AG04450 (cell line): ENCODE data around the gene HUS1. TPM values are rescaled to one million over a fixed set of nuclear protein-coding genes. Genes with fewer than 3 reads are reported as not detected.

Source experiments
- CTCF ChIA-PET: fragments of 300-600, 350-600 bp; formaldehyde crosslinking; extraction: SDS; loops from one replicate; lab custom pipeline; 2022; ENCODE audit warnings: antibody characterized with exemption, inconsistent platforms; lab: Charles Lee
- POLR2A ChIA-PET: fragments of 350-600 bp; formaldehyde crosslinking; extraction: SDS; loops from one replicate; lab custom pipeline; 2021; ENCODE audit warnings: antibody characterized with exemption, inconsistent platforms; lab: Yijun Ruan, JAX
- DNase-seq: peaks from one replicate; pipeline ENCODE4 v3.0.0-alpha.2; 2011; ENCODE audit warnings: low read depth, low spot score
- H3K27ac ChIP-seq: one replicate; pipeline ENCODE4 v1.5.1; 2012; ENCODE audit warnings: low read depth, low read length, control low read depth
- H3K27me3 ChIP-seq: one replicate; pipeline ENCODE4 v1.6.0; 2012; ENCODE audit warnings: low read length; ENCODE audit not compliant: control insufficient read depth, insufficient read depth
- H3K4me3 ChIP-seq: 2 replicates; pipeline ENCODE4 v1.5.1; 2011; ENCODE audit warnings: mild to moderate bottlenecking, low read depth, low read length, control low read depth
- H3K9me3 ChIP-seq: 2 replicates; pipeline ENCODE4 v1.5.1; 2012; ENCODE audit warnings: low read length; ENCODE audit not compliant: control insufficient read depth, insufficient read depth
- CTCF ChIP-seq: IDR thresholded peaks from 2 replicates; pipeline ENCODE4 v1.5.1; 2011; ENCODE audit warnings: low read depth, low read length, control low read depth, inconsistent platforms
- polyA plus RNA-seq: library from polyadenylated mRNA; depleted of rRNA; stranded (reverse); fragments of >200 nt; gene quantifications from 2 replicates; pipeline ENCODE4 v1.2.3, GENCODE V29; 2011

HUS1 gene
- polyA plus RNA-seq, 1 experiment: 27.9 TPM

- H3K27ac ChIP-seq: no peak within 1 kb of the TSS
- no peak within 1 kb of the TSS for H3K4me3 ChIP-seq
- no peak for TF ChIP-seq CTCF
- H3K27me3 ChIP-seq: no peaks in the 10 kb centered on the region
- H3K9me3 ChIP-seq: no peaks in the 10 kb centered on the region
- DNase-seq: no peak
- ChIA-PET POLR2A (no interaction called here), CTCF (interaction anchor here (1.5 to 6.7 kb wide), 4 partner anchors 20 to 682 kb away, joined by 6 to 76 read pairs (median 7); no protein-coding TSS in a partner anchor)
Measured at GRCh38 chr7:47948141-47948790, 31.1 kb downstream of the HUS1 start, which contains the start of gene PKD1L1. PKD1L1 (minus strand) TSS chr7:47948466; CDS start chr7:47948440, 26 bp downstream.

- Histone ChIP-seq H3K27me3 (no peaks in the 10 kb centered on the region), H3K9me3 (no peaks in the 10 kb centered on the region), H3K4me3 (no peak overlapping the region), H3K27ac (no peak overlapping the region)
- no peak for TF ChIP-seq CTCF
- DNase-seq: no peak
- CTCF ChIA-PET: interaction anchor here (2.1 to 6.7 kb wide), 2 partner anchors 21 to 681 kb away, joined by 7 to 76 read pairs; no protein-coding TSS in a partner anchor
- POLR2A ChIA-PET: no interaction called here
Measured at GRCh38 chr7:47947355-47947749, 32.1 kb downstream of the HUS1 start.

- H3K27me3 ChIP-seq: no peaks in the 10 kb centered on the region
- H3K9me3 ChIP-seq: no peaks in the 10 kb centered on the region
- no peak overlapping the region for H3K27ac ChIP-seq
- no peak overlapping the region for H3K4me3 ChIP-seq
- no peak for DNase-seq
- CTCF ChIA-PET: interaction anchor here (2.1 to 6.7 kb wide), 3 partner anchors 16 to 681 kb away, joined by 7 to 76 read pairs (median 25); no protein-coding TSS in a partner anchor
- POLR2A ChIA-PET: no interaction called here
- no peak for TF ChIP-seq CTCF
Measured at GRCh38 chr7:47946581-47947354, 32.6 kb downstream of the HUS1 start.

- H3K27me3 ChIP-seq: no peaks in the 10 kb centered on the region
- H3K4me3 ChIP-seq: no peak overlapping the region
- ChIA-PET CTCF (interaction anchor here (0.6 to 6.7 kb wide), 49 partner anchors 8 to 681 kb away, joined by 3 to 76 read pairs (median 5); no protein-coding TSS in a partner anchor), POLR2A (no interaction called here)
- peak; percentile 75 for TF ChIP-seq CTCF
- H3K27ac ChIP-seq: no peak overlapping the region
- H3K9me3 ChIP-seq: no peaks in the 10 kb centered on the region
- DNase-seq: no peak
Measured at GRCh38 chr7:47945261-47946015, 34.0 kb downstream of the HUS1 start.
